Natural killer cell (primary cell): Measurements from ENCODE around the gene MTOR. TPM values are rescaled to one million over a fixed set of nuclear protein-coding genes. Genes with fewer than 3 reads are reported as not detected.

Experiments used
- ATAC-seq, 3 donors: fragments of 150-1000 bp in 2 of 3; fragments of 200-7000 bp in 1 of 3; cut with Tn5 transposase; 1 replicate in 1 of 3; 2 replicates in 2 of 3; pipeline ENCODE4 v1.10.0; 2021; ENCODE audit warnings: mild to moderate bottlenecking in 2 of 3, moderate library complexity in 2 of 3
- DNase-seq, 2 donors: peaks; one replicate each; pipeline versions ENCODE4 v3.0.0 to v3.0.0-alpha.2; 2013 to 2021; ENCODE audit warnings: mixed read lengths in 1 of 2
- H3K27ac ChIP-seq: one replicate; pipeline ENCODE4 v1.5.1; 2013; ENCODE audit warnings: mild to moderate bottlenecking, low read length
- H3K27me3 ChIP-seq: one replicate; pipeline ENCODE4 v1.6.1; 2013; ENCODE audit warnings: low read length; ENCODE audit not compliant: control insufficient read depth, insufficient read depth
- H3K36me3 ChIP-seq: one replicate; pipeline ENCODE4 v1.6.1; 2013; ENCODE audit warnings: low read length; ENCODE audit not compliant: control insufficient read depth, insufficient read depth
- H3K4me1 ChIP-seq: one replicate; pipeline ENCODE4 v1.6.1; 2013; ENCODE audit warnings: low read length; ENCODE audit not compliant: control insufficient read depth, insufficient read depth
- H3K4me3 ChIP-seq: one replicate; pipeline ENCODE4 v1.5.1; 2013; ENCODE audit warnings: low read length
- H3K9me3 ChIP-seq: one replicate; pipeline ENCODE4 v1.6.1; 2013; ENCODE audit warnings: low read length; ENCODE audit not compliant: control insufficient read depth, insufficient read depth
- H3K27ac Mint-ChIP-seq, 2 donors: one replicate each; pipeline ENCODE4 v1.8.0; 2022; ENCODE audit warnings: mild to moderate bottlenecking in 2 of 2, mixed read lengths in 2 of 2, moderate library complexity in 1 of 2
- H3K27me3 Mint-ChIP-seq, 2 donors: one replicate each; pipeline ENCODE4 v1.8.0; 2022; ENCODE audit warnings: low read depth in 2 of 2, mixed read lengths in 2 of 2
- H3K36me3 Mint-ChIP-seq: one replicate; pipeline ENCODE4 v1.8.0; 2022; ENCODE audit warnings: mixed read lengths
- H3K4me1 Mint-ChIP-seq, 2 donors: one replicate each; pipeline ENCODE4 v1.8.0; 2022; ENCODE audit warnings: mixed read lengths in 2 of 2
- H3K4me3 Mint-ChIP-seq: one replicate; pipeline ENCODE4 v1.8.0; 2022; ENCODE audit warnings: mild to moderate bottlenecking, moderate library complexity, mixed read lengths
- H3K9me3 Mint-ChIP-seq, 2 donors: one replicate each; pipeline ENCODE4 v1.8.0; 2022; ENCODE audit warnings: mixed read lengths in 2 of 2
- WGBS: methylation state at CpG from one replicate; pipeline ENCODE4 v1.1.7; 2013; ENCODE audit warnings: missing lambda C conversion rate; ENCODE audit not compliant: insufficient coverage; 5-methylcytosine and 5-hydroxymethylcytosine counted together
- intact Hi-C: fragments of 100-400 bp; cut with micrococcal nuclease; formaldehyde crosslinking; loops from one replicate; pipeline ENCODE4 v1.14.2; 2022
- total RNA-seq, 4 donors: library from RNA; stranded (reverse); fragments of 120-200 nt in 1 of 4; gene quantifications; one replicate each; pipeline versions ENCODE4 v1.2.3 to v1.2.4, GENCODE V29; 2013 to 2022
- TF ChIP-seq, protein P1 (sequence below): fragments of 200-600 bp; IDR thresholded peaks from one replicate; pipeline ENCODE4 v1.8.0; 2022; ENCODE audit warnings: antibody characterized with exemption

Gene MTOR
- total RNA-seq, 3 donors from 2014 or later (not counting 1 experiment from before 2014, with no cell fraction given) = 42.7 to 54.6 (median 43.7) TPM

DNA sequence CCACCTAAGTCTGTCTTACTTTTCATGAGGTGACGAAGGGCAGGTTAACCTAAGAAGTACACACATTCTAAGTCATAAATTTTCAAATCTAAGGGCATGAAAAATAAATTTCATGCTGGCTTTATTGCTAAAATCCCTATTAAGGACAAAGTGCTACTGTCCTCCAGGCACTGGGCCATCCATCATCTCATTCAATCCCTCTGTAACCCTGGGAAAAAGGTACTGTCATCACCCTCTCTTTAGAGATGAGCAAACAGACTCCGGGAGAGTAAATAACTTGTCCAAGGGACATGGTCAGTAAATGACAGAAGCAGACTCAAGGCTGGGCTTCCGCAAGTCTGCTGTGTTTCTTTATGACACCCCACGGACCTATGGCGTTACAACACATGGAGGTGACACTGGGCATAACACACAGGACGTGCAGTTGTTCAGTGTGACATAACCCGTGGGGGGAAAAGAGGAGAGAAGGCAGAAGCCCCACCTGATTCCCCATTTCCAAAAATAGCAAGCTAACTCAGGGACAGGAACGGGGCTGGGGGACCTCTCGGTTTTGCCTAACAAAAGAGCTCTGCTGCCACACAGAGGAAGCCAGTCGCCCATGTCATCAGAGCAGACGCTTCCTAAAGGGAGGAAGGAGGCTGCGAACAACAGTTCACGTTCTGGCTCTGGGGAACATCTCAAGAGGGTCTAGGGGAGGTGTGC, 190.0 kb downstream of the MTOR start:
- no peaks in the 10 kb centered on the region for H3K4me1 ChIP-seq
- ATAC-seq = no peak
- H3K27ac ChIP-seq = no peak overlapping the region
- H3K36me3 ChIP-seq = peaks cover 87% of the 10 kb centered on the region
- DNase-seq = no peak
- H3K27ac Mint-ChIP-seq = no peak overlapping the region
- peaks cover 23% of the 10 kb centered on the region for H3K36me3 Mint-ChIP-seq
- TF ChIP-seq, protein P1, sequence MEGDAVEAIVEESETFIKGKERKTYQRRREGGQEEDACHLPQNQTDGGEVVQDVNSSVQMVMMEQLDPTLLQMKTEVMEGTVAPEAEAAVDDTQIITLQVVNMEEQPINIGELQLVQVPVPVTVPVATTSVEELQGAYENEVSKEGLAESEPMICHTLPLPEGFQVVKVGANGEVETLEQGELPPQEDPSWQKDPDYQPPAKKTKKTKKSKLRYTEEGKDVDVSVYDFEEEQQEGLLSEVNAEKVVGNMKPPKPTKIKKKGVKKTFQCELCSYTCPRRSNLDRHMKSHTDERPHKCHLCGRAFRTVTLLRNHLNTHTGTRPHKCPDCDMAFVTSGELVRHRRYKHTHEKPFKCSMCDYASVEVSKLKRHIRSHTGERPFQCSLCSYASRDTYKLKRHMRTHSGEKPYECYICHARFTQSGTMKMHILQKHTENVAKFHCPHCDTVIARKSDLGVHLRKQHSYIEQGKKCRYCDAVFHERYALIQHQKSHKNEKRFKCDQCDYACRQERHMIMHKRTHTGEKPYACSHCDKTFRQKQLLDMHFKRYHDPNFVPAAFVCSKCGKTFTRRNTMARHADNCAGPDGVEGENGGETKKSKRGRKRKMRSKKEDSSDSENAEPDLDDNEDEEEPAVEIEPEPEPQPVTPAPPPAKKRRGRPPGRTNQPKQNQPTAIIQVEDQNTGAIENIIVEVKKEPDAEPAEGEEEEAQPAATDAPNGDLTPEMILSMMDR = no peak
- WGBS = 72% methylated on average over 13 of the region's 13 CpGs
- H3K27me3 ChIP-seq = no peaks in the 10 kb centered on the region
- intact Hi-C loops = no loop called here
- H3K9me3 Mint-ChIP-seq = no peaks in the 10 kb centered on the region
- H3K4me1 Mint-ChIP-seq = no peaks in the 10 kb centered on the region
- H3K9me3 ChIP-seq = no peaks in the 10 kb centered on the region
- H3K4me3 Mint-ChIP-seq = no peak overlapping the region
- no peak overlapping the region for H3K4me3 ChIP-seq
- no peaks in the 10 kb centered on the region for H3K27me3 Mint-ChIP-seq

- 90% methylated on average over 15 of the region's 15 CpGs for WGBS
- Histone ChIP-seq H3K27me3 (no peaks in the 10 kb centered on the region), H3K27ac (no peak overlapping the region), H3K36me3 (peaks cover 84% of the 10 kb centered on the region), H3K4me3 (no peak overlapping the region), H3K4me1 (no peaks in the 10 kb centered on the region), H3K9me3 (no peaks in the 10 kb centered on the region)
- Mint-ChIP-seq H3K36me3 (peaks cover 23% of the 10 kb centered on the region), H3K4me1 (no peaks in the 10 kb centered on the region), H3K9me3 (no peaks in the 10 kb centered on the region), H3K27me3 (no peaks in the 10 kb centered on the region), H3K4me3 (no peak overlapping the region), H3K27ac (peak overlapping the region; percentile 11 to 41)
- no peak for DNase-seq
- TF ChIP-seq, protein P1 = no peak
- ATAC-seq = no peak
- intact Hi-C loops = no loop called here
Observed at GRCh38 chr1:11071463-11072215, 190.7 kb downstream of the MTOR start.

DNA sequence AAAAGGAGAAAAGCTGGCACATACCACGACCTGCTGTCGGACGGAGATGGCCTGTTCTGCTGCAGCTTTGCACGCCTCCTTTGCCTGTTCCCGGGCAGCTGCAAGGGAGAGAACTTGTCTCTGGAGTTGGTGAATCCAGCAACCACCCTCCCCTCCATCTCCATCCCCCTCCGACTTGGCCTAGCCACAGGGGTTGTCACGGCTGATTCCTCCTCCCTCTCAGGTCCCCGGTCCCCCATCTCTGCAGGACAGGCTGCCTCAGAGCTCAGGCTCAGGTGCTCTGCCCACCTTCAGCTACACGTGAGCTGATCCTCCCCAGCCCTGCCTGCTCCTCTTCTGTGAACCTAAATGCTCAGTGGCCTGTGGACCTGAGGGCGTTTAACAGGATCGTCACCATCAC, 191.5 kb downstream of the MTOR start:
- TF ChIP-seq, protein P1 = no peak
- Mint-ChIP-seq H3K27ac (peak overlapping the region in 1 of 2 donors; percentile 11), H3K4me3 (no peak overlapping the region), H3K9me3 (no peaks in the 10 kb centered on the region), H3K4me1 (no peaks in the 10 kb centered on the region), H3K36me3 (peaks cover 23% of the 10 kb centered on the region), H3K27me3 (no peaks in the 10 kb centered on the region)
- DNase-seq (no peak), ATAC-seq (no peak)
- H3K4me3 ChIP-seq = no peak overlapping the region
- H3K27me3 ChIP-seq = no peaks in the 10 kb centered on the region
- H3K9me3 ChIP-seq = no peaks in the 10 kb centered on the region
- 97% methylated on average over 11 of the region's 11 CpGs for WGBS
- H3K4me1 ChIP-seq = no peaks in the 10 kb centered on the region
- peaks cover 84% of the 10 kb centered on the region for H3K36me3 ChIP-seq
- intact Hi-C loops = no loop called here
- H3K27ac ChIP-seq = no peak overlapping the region
